ENCODE data around the gene TBL1X.

Gene TBL1X

GRCh38 chrX:9671998-9672397 lies 207.1 kb downstream of the TBL1X start:
- no peak overlapping the region for H3K27ac ChIP-seq
- TF ChIP-seq ZFX (IDR thresholded peaks at IDR 0.05; ENCODE audit: borderline replicate concordance), result no peak
- TF ChIP-seq, protein P1, sequence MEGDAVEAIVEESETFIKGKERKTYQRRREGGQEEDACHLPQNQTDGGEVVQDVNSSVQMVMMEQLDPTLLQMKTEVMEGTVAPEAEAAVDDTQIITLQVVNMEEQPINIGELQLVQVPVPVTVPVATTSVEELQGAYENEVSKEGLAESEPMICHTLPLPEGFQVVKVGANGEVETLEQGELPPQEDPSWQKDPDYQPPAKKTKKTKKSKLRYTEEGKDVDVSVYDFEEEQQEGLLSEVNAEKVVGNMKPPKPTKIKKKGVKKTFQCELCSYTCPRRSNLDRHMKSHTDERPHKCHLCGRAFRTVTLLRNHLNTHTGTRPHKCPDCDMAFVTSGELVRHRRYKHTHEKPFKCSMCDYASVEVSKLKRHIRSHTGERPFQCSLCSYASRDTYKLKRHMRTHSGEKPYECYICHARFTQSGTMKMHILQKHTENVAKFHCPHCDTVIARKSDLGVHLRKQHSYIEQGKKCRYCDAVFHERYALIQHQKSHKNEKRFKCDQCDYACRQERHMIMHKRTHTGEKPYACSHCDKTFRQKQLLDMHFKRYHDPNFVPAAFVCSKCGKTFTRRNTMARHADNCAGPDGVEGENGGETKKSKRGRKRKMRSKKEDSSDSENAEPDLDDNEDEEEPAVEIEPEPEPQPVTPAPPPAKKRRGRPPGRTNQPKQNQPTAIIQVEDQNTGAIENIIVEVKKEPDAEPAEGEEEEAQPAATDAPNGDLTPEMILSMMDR (IDR thresholded peaks at IDR 0.05), result no peak

DNA sequence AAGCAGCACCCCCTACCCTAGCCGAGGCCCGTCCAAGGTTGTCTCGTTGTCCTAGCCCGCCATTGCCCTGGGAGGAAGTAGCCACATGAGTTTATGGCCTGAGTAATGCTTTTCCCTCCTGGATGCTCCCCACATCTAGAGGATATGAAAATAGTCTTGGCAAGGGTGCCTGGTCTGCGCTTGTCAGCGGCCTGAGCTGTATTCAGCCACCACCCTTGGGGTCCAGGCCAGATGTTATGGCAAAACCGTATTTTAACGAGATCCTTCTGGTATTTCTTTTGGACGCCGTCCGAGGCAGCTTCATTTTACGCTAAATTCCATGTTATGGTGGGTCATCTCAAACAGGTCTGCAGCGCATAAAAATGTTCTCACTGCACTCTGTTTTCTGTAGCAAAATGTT lies 211.4 kb downstream of the TBL1X start:
- TF ChIP-seq ZFX (IDR thresholded peaks at IDR 0.05; ENCODE audit: borderline replicate concordance), result no peak
- TF ChIP-seq, protein P1 (IDR thresholded peaks at IDR 0.05), result no peak
- no peak overlapping the region for H3K27ac ChIP-seq

- no peak for TF ChIP-seq ZFX (IDR thresholded peaks at IDR 0.05; ENCODE audit: borderline replicate concordance)
Observed at GRCh38 chrX:9676738-9677097, 211.9 kb downstream of the TBL1X start.

DNA sequence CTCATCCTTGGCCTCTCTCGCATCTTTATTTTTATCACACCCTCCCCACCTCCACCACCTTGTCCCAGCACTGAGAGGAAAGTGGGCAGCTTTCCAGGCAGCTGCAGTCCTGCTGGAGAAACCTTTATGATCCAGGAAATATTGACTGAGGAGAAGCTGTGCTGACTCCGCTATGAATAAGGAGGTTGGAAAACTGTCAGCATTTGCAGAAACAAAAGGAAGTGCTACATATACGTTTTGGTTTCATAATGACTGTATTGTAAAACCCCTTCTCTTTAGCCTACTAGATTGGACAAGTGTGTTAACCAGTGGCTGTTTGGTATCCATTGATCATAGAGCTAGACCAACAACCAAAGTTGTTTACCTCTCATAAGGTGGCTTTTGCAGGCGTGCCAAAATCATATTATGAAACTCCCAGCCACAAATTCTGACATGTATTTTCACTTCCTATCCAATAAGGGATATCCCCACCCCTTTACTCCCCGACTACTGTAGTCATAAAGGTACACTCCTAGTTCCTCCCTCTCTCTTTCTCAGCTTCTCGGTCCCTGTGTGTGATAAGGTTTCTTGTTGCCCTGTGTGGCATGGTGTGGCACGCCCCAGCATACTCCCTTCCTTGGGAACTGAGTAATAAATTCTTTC lies 212.4 kb downstream of the TBL1X start:
- H3K27ac ChIP-seq, result no peak overlapping the region
- TF ChIP-seq, protein P1 (IDR thresholded peaks at IDR 0.05), result no peak
- no peak for TF ChIP-seq ZFX (IDR thresholded peaks at IDR 0.05; ENCODE audit: borderline replicate concordance)

More at GRCh38 chrX:9676738-9677097, 211.9 kb downstream of the TBL1X start:
- no peak overlapping the region for H3K27ac ChIP-seq

DNA sequence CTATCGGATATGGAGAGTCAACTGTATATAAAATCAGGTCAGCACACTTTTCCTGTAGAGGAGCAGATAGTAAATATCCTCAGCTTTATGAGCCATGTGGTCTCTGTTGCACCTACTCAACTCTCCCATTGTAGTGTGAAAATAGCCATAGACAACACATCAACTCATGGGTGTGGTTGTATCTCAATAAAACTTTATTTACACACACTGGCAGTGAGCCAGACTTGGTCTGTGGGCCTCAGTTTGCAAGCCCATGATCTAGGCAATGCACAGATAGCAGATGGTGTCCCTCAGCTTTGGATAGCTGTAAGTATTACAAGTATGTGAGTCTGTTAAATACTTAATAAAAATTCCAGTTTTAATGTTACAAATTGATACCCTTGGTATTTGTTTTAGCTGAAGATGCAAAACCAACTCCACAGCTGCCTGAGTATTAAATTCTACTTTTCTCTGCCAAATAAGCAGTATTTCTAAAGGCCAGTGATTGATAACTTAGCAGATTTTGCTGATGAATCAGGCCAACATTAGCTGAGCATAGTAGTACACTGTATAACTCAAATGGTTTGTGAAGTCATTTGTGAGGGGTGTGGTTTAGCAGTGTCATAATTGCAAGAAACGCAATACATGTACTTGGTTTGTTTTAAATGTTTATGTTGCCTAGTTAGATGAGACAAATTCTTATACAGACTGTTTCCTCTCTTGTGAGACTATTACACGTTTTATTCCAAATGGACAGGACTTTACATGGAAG lies 213.5 kb downstream of the TBL1X start:
- H3K27ac ChIP-seq, result no peak overlapping the region

GRCh38 chrX:9681011-9681410 lies 216.2 kb downstream of the TBL1X start:
- TF ChIP-seq ZFX (IDR thresholded peaks at IDR 0.05; ENCODE audit: borderline replicate concordance), result no peak
- TF ChIP-seq, protein P1 (IDR thresholded peaks at IDR 0.05), result no peak
- no peak overlapping the region for H3K27ac ChIP-seq

More for the DNA sequence above, 213.5 kb downstream of the TBL1X start:
- TF ChIP-seq ZFX (IDR thresholded peaks at IDR 0.05; ENCODE audit: borderline replicate concordance), result no peak
- TF ChIP-seq, protein P1 (IDR thresholded peaks at IDR 0.05), result no peak

- H3K27ac ChIP-seq, result no peak overlapping the region
- TF ChIP-seq, protein P1 (IDR thresholded peaks at IDR 0.05), result no peak
- no peak for TF ChIP-seq ZFX (IDR thresholded peaks at IDR 0.05; ENCODE audit: borderline replicate concordance)
Observed at GRCh38 chrX:9681422-9681821, 216.6 kb downstream of the TBL1X start.
